Measurements from ENCODE around the gene TSHZ1. TPM values are rescaled to one million over a fixed set of nuclear protein-coding genes. Genes with fewer than 3 reads are reported as not detected.
"Not testable (repeated sequence)": the region's sequence is repeated elsewhere in the genome, so short reads cannot be mapped to it uniquely, and the experiment has no call there.

TSHZ1 gene
- total and polyA plus RNA-seq, 4 donors = 6.2 to 19.9 (median 11.2) TPM

- H3K4me1 ChIP-seq (ENCODE audit: control insufficient read depth in 5 of 5, insufficient read depth in 5 of 5, low read length in 5 of 5) = peaks cover 0 to 5% (median 0%) of the 10 kb centered on the region in 5 donors
- H3K27ac ChIP-seq (ENCODE audit: low read depth in 1 of 2, low read length in 1 of 2) = no peak overlapping the region
- ATAC-seq (ENCODE audit: insufficient read depth, low FRiP score) = no peak
- H3K9ac ChIP-seq (ENCODE audit: insufficient read depth in 1 of 2, low read length in 2 of 2) = no peak overlapping the region
- no peaks in the 10 kb centered on the region for H3K9me3 ChIP-seq (ENCODE audit: control insufficient read depth in 4 of 4, insufficient read depth in 3 of 4, low read length in 3 of 4)
- H3K4me3 ChIP-seq = no peak overlapping the region
- no peaks in the 10 kb centered on the region for H3K27me3 ChIP-seq (ENCODE audit: control insufficient read depth in 3 of 3, insufficient read depth in 3 of 3, low read length in 2 of 3)
- no peaks in the 10 kb centered on the region for H3K36me3 ChIP-seq (ENCODE audit: control insufficient read depth in 4 of 4, insufficient read depth in 4 of 4, low read length in 4 of 4)
- 86 to 96% methylated on average over 5 of the region's 5 CpGs for WGBS, 2 donors
- TF ChIP-seq, protein P1, sequence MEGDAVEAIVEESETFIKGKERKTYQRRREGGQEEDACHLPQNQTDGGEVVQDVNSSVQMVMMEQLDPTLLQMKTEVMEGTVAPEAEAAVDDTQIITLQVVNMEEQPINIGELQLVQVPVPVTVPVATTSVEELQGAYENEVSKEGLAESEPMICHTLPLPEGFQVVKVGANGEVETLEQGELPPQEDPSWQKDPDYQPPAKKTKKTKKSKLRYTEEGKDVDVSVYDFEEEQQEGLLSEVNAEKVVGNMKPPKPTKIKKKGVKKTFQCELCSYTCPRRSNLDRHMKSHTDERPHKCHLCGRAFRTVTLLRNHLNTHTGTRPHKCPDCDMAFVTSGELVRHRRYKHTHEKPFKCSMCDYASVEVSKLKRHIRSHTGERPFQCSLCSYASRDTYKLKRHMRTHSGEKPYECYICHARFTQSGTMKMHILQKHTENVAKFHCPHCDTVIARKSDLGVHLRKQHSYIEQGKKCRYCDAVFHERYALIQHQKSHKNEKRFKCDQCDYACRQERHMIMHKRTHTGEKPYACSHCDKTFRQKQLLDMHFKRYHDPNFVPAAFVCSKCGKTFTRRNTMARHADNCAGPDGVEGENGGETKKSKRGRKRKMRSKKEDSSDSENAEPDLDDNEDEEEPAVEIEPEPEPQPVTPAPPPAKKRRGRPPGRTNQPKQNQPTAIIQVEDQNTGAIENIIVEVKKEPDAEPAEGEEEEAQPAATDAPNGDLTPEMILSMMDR (IDR thresholded peaks at IDR 0.05; ENCODE audit: control extremely low read depth, extremely low read depth) = no peak
- DNase-seq = no peak
Observed at GRCh38 chr18:75183524-75183923, 27.1 kb upstream of the TSHZ1 start.

- no peaks in the 10 kb centered on the region for H3K36me3 ChIP-seq (ENCODE audit: control insufficient read depth in 4 of 4, insufficient read depth in 4 of 4, low read length in 4 of 4)
- peaks cover 0 to 5% (median 0%) of the 10 kb centered on the region in 5 donors for H3K4me1 ChIP-seq (ENCODE audit: control insufficient read depth in 5 of 5, insufficient read depth in 5 of 5, low read length in 5 of 5)
- DNase-seq (no peak), ATAC-seq (ENCODE audit: insufficient read depth, low FRiP score) (no peak)
- WGBS, 2 donors = 86 to 94% methylated on average over 14 of the region's 14 CpGs
- no peak overlapping the region for H3K27ac ChIP-seq (ENCODE audit: low read depth in 1 of 2, low read length in 1 of 2)
- no peak overlapping the region for H3K9ac ChIP-seq (ENCODE audit: insufficient read depth in 1 of 2, low read length in 2 of 2)
- no peaks in the 10 kb centered on the region for H3K27me3 ChIP-seq (ENCODE audit: control insufficient read depth in 3 of 3, insufficient read depth in 3 of 3, low read length in 2 of 3)
- no peak overlapping the region for H3K4me3 ChIP-seq
- H3K9me3 ChIP-seq (ENCODE audit: control insufficient read depth in 4 of 4, insufficient read depth in 3 of 4, low read length in 3 of 4) = no peaks in the 10 kb centered on the region
- TF ChIP-seq, protein P1 (IDR thresholded peaks at IDR 0.05; ENCODE audit: control extremely low read depth, extremely low read depth) = no peak
Observed at GRCh38 chr18:75183973-75184493, 26.6 kb upstream of the TSHZ1 start.

GRCh38 chr18:75185460-75185859 is 25.1 kb upstream of the TSHZ1 start:
- ATAC-seq (ENCODE audit: insufficient read depth, low FRiP score) = no peak
- no peak for DNase-seq
- H3K4me1 ChIP-seq (ENCODE audit: control insufficient read depth in 5 of 5, insufficient read depth in 5 of 5, low read length in 5 of 5) = peaks cover 0 to 5% (median 0%) of the 10 kb centered on the region in 5 donors
- H3K4me3 ChIP-seq = no peak overlapping the region
- peaks cover 0 to 4% (median 0%) of the 10 kb centered on the region in 4 donors for H3K36me3 ChIP-seq (ENCODE audit: control insufficient read depth in 4 of 4, insufficient read depth in 4 of 4, low read length in 4 of 4)
- no peak overlapping the region for H3K27ac ChIP-seq (ENCODE audit: low read depth in 1 of 2, low read length in 1 of 2)
- H3K9me3 ChIP-seq (ENCODE audit: control insufficient read depth in 4 of 4, insufficient read depth in 3 of 4, low read length in 3 of 4) = no peaks in the 10 kb centered on the region
- TF ChIP-seq, protein P1 (IDR thresholded peaks at IDR 0.05; ENCODE audit: control extremely low read depth, extremely low read depth) = no peak
- H3K9ac ChIP-seq (ENCODE audit: insufficient read depth in 1 of 2, low read length in 2 of 2) = no peak overlapping the region
- no peaks in the 10 kb centered on the region for H3K27me3 ChIP-seq (ENCODE audit: control insufficient read depth in 3 of 3, insufficient read depth in 3 of 3, low read length in 2 of 3)
- WGBS, 2 donors = 78 to 83% methylated on average over 3 of the region's 3 CpGs

DNA sequence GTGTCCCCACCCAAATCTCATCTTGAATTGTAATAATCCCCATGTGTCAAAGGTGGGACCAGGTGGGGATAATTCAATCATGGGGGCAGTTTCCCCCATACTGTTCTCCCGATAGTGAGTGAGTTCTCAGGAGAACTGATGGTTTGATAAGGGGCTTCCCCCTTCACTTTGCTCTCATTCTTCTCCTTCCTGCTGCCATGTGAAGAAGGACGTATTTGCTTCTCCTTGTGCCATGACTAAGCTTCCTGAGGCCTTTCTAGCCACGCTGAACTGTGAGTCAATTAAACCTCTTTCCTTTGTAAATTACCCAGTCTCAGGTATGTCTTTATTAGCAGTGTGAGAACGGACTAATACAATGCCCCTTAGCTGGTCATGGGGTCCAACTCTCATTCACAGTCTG is 22.9 kb upstream of the TSHZ1 start:
- H3K36me3 ChIP-seq (ENCODE audit: control insufficient read depth in 4 of 4, insufficient read depth in 4 of 4, low read length in 4 of 4); H3K9me3 ChIP-seq (ENCODE audit: control insufficient read depth in 4 of 4, insufficient read depth in 3 of 4, low read length in 3 of 4); H3K4me3 ChIP-seq; H3K27ac ChIP-seq (ENCODE audit: low read depth in 1 of 2, low read length in 1 of 2); H3K4me1 ChIP-seq (ENCODE audit: control insufficient read depth in 5 of 5, insufficient read depth in 5 of 5, low read length in 5 of 5); H3K27me3 ChIP-seq (ENCODE audit: control insufficient read depth in 3 of 3, insufficient read depth in 3 of 3, low read length in 2 of 3); ATAC-seq (ENCODE audit: insufficient read depth, low FRiP score); DNase-seq; H3K9ac ChIP-seq (ENCODE audit: insufficient read depth in 1 of 2, low read length in 2 of 2): not testable (repeated sequence)
- 48 to 77% methylated on average over 4 of the region's 4 CpGs for WGBS, 2 donors
